ENCODE results near the gene FAM118A.
"Not testable (repeated sequence)": the region's sequence is repeated elsewhere in the genome, so short reads cannot be mapped to it uniquely, and the experiment has no call there.

FAM118A gene

GRCh38 chr22:45322873-45323525, 13.3 kb downstream of the FAM118A start:
- no peak overlapping the region for H3K27ac Mint-ChIP-seq
- H3K27me3 Mint-ChIP-seq: no peaks in the 10 kb centered on the region
- DNase-seq (ENCODE audit: low spot score in 2 of 2): no peak
- no peak overlapping the region for H3K4me3 Mint-ChIP-seq
- no peaks in the 10 kb centered on the region for H3K9me3 Mint-ChIP-seq
- ATAC-seq (ENCODE audit: low read depth): no peak
- peaks cover 25% of the 10 kb centered on the region for H3K36me3 Mint-ChIP-seq
- H3K4me1 Mint-ChIP-seq: peaks cover 22% of the 10 kb centered on the region

GRCh38 chr22:45323695-45324094, 14.0 kb downstream of the FAM118A start:
- H3K4me1 Mint-ChIP-seq: peaks cover 15% of the 10 kb centered on the region
- H3K36me3 Mint-ChIP-seq: peaks cover 25% of the 10 kb centered on the region
- H3K27ac Mint-ChIP-seq: no peak overlapping the region

GRCh38 chr22:45324311-45324711, 14.6 kb downstream of the FAM118A start:
- DNase-seq (ENCODE audit: low spot score in 2 of 2) (no peak), ATAC-seq (ENCODE audit: low read depth) (no peak)
- Mint-ChIP-seq H3K4me1 (peaks cover 10% of the 10 kb centered on the region), H3K36me3 (peaks cover 25% of the 10 kb centered on the region), H3K27me3 (no peaks in the 10 kb centered on the region), H3K9me3 (no peaks in the 10 kb centered on the region), H3K4me3 (no peak overlapping the region), H3K27ac (no peak overlapping the region)

More at GRCh38 chr22:45323695-45324094, 14.0 kb downstream of the FAM118A start:
- H3K4me3 Mint-ChIP-seq: no peak overlapping the region
- no peak for DNase-seq (ENCODE audit: low spot score in 2 of 2)
- ATAC-seq (ENCODE audit: low read depth): no peak
- no peaks in the 10 kb centered on the region for H3K27me3 Mint-ChIP-seq
- H3K9me3 Mint-ChIP-seq: no peaks in the 10 kb centered on the region

- H3K36me3 Mint-ChIP-seq: peaks cover 39% of the 10 kb centered on the region
- H3K9me3 Mint-ChIP-seq; DNase-seq (ENCODE audit: low spot score in 2 of 2); ATAC-seq (ENCODE audit: low read depth); H3K27ac Mint-ChIP-seq; H3K4me1 Mint-ChIP-seq; H3K4me3 Mint-ChIP-seq; H3K27me3 Mint-ChIP-seq: not testable (repeated sequence)
Observed at GRCh38 chr22:45328261-45328660, 18.5 kb downstream of the FAM118A start.

- ATAC-seq (ENCODE audit: low read depth): no peak
- no peaks in the 10 kb centered on the region for H3K27me3 Mint-ChIP-seq
- no peak overlapping the region for H3K27ac Mint-ChIP-seq
- H3K4me1 Mint-ChIP-seq: no peaks in the 10 kb centered on the region
- H3K4me3 Mint-ChIP-seq: no peak overlapping the region
- DNase-seq (ENCODE audit: low spot score in 2 of 2): no peak
- no peaks in the 10 kb centered on the region for H3K9me3 Mint-ChIP-seq
- peaks cover 32% of the 10 kb centered on the region for H3K36me3 Mint-ChIP-seq
Observed at GRCh38 chr22:45328822-45329529, 19.2 kb downstream of the FAM118A start.

GRCh38 chr22:45329530-45329936, 19.8 kb downstream of the FAM118A start:
- Mint-ChIP-seq H3K9me3 (no peaks in the 10 kb centered on the region), H3K27me3 (no peaks in the 10 kb centered on the region)
- no peak for DNase-seq (ENCODE audit: low spot score in 2 of 2)

GRCh38 chr22:45330548-45330947, 20.8 kb downstream of the FAM118A start:
- H3K27me3 Mint-ChIP-seq: no peaks in the 10 kb centered on the region
- ATAC-seq (ENCODE audit: low read depth) (no peak), DNase-seq (ENCODE audit: low spot score in 2 of 2) (no peak)
- H3K27ac Mint-ChIP-seq: no peak overlapping the region
- H3K9me3 Mint-ChIP-seq: no peaks in the 10 kb centered on the region
- no peaks in the 10 kb centered on the region for H3K4me1 Mint-ChIP-seq
- peaks cover 26% of the 10 kb centered on the region for H3K36me3 Mint-ChIP-seq
- no peak overlapping the region for H3K4me3 Mint-ChIP-seq

More at GRCh38 chr22:45329530-45329936, 19.8 kb downstream of the FAM118A start:
- Mint-ChIP-seq H3K4me3 (no peak overlapping the region), H3K4me1 (no peaks in the 10 kb centered on the region), H3K36me3 (peaks cover 29% of the 10 kb centered on the region), H3K27ac (no peak overlapping the region)
- ATAC-seq (ENCODE audit: low read depth): no peak

GRCh38 chr22:45331486-45331885, 21.8 kb downstream of the FAM118A start:
- H3K9me3 Mint-ChIP-seq: no peaks in the 10 kb centered on the region
- no peaks in the 10 kb centered on the region for H3K27me3 Mint-ChIP-seq
- H3K36me3 Mint-ChIP-seq: peaks cover 26% of the 10 kb centered on the region
- ATAC-seq (ENCODE audit: low read depth) (no peak), DNase-seq (ENCODE audit: low spot score in 2 of 2) (no peak)
- H3K4me3 Mint-ChIP-seq: no peak overlapping the region
- no peak overlapping the region for H3K27ac Mint-ChIP-seq
- H3K4me1 Mint-ChIP-seq: no peaks in the 10 kb centered on the region

- H3K9me3 Mint-ChIP-seq: no peaks in the 10 kb centered on the region
- ATAC-seq (ENCODE audit: low read depth): no peak
- no peak overlapping the region for H3K27ac Mint-ChIP-seq
- DNase-seq (ENCODE audit: low spot score in 2 of 2): no peak
- no peak overlapping the region for H3K4me3 Mint-ChIP-seq
- no peaks in the 10 kb centered on the region for H3K4me1 Mint-ChIP-seq
- peaks cover 27% of the 10 kb centered on the region for H3K36me3 Mint-ChIP-seq
- no peaks in the 10 kb centered on the region for H3K27me3 Mint-ChIP-seq
Observed at GRCh38 chr22:45332001-45332400, 22.3 kb downstream of the FAM118A start.

- Mint-ChIP-seq H3K27me3 (no peaks in the 10 kb centered on the region), H3K4me1 (no peaks in the 10 kb centered on the region), H3K27ac (no peak overlapping the region), H3K9me3 (no peaks in the 10 kb centered on the region), H3K4me3 (no peak overlapping the region), H3K36me3 (peaks cover 29% of the 10 kb centered on the region)
- DNase-seq (ENCODE audit: low spot score in 2 of 2) (no peak), ATAC-seq (ENCODE audit: low read depth) (no peak)
Observed at GRCh38 chr22:45334068-45334467, 24.3 kb downstream of the FAM118A start.

GRCh38 chr22:45334528-45334927, 24.8 kb downstream of the FAM118A start:
- H3K4me1 Mint-ChIP-seq: no peaks in the 10 kb centered on the region
- H3K4me3 Mint-ChIP-seq: no peak overlapping the region
- H3K27ac Mint-ChIP-seq: no peak overlapping the region
- H3K27me3 Mint-ChIP-seq: no peaks in the 10 kb centered on the region
- ATAC-seq (ENCODE audit: low read depth) (no peak), DNase-seq (ENCODE audit: low spot score in 2 of 2) (no peak)
- H3K36me3 Mint-ChIP-seq: peaks cover 27% of the 10 kb centered on the region
- no peaks in the 10 kb centered on the region for H3K9me3 Mint-ChIP-seq

- Mint-ChIP-seq H3K9me3 (no peaks in the 10 kb centered on the region), H3K4me3 (no peak overlapping the region), H3K36me3 (peaks cover 31% of the 10 kb centered on the region), H3K4me1 (no peaks in the 10 kb centered on the region), H3K27me3 (no peaks in the 10 kb centered on the region), H3K27ac (no peak overlapping the region)
- DNase-seq (ENCODE audit: low spot score in 2 of 2) (no peak), ATAC-seq (ENCODE audit: low read depth) (no peak)
Observed at GRCh38 chr22:45335021-45335818, 25.5 kb downstream of the FAM118A start.

- ATAC-seq (ENCODE audit: low read depth) (no peak), DNase-seq (ENCODE audit: low spot score in 2 of 2) (no peak)
- no peak overlapping the region for H3K4me3 Mint-ChIP-seq
- no peak overlapping the region for H3K27ac Mint-ChIP-seq
- peaks cover 29% of the 10 kb centered on the region for H3K36me3 Mint-ChIP-seq
- H3K9me3 Mint-ChIP-seq: no peaks in the 10 kb centered on the region
- no peaks in the 10 kb centered on the region for H3K4me1 Mint-ChIP-seq
- H3K27me3 Mint-ChIP-seq: no peaks in the 10 kb centered on the region
Observed at GRCh38 chr22:45335854-45336522, 26.3 kb downstream of the FAM118A start.

GRCh38 chr22:45336971-45337431, 27.3 kb downstream of the FAM118A start:
- H3K36me3 Mint-ChIP-seq: peaks cover 28% of the 10 kb centered on the region
- no peaks in the 10 kb centered on the region for H3K27me3 Mint-ChIP-seq

More at GRCh38 chr22:45336971-45337431, 27.3 kb downstream of the FAM118A start:
- no peak for ATAC-seq (ENCODE audit: low read depth)
- H3K4me1 Mint-ChIP-seq: no peaks in the 10 kb centered on the region
- no peak overlapping the region for H3K27ac Mint-ChIP-seq
- H3K9me3 Mint-ChIP-seq: no peaks in the 10 kb centered on the region
- no peak overlapping the region for H3K4me3 Mint-ChIP-seq
- DNase-seq (ENCODE audit: low spot score in 2 of 2): no peak
